GM12878 (cell line): ENCODE measurements around the gene TP63. TPM values are rescaled to one million over a fixed set of nuclear protein-coding genes. Genes with fewer than 3 reads are reported as not detected.

Source experiments
- CBFB ChIP-seq: IDR thresholded peaks from 2 replicates; pipeline ENCODE4 v1.6.1; 2016; ENCODE audit warnings: antibody characterized with exemption, low read depth
- E4F1 ChIP-seq: fragments of 450-650 bp; IDR thresholded peaks from 2 replicates; pipeline ENCODE4 v1.6.1; 2018; ENCODE audit warnings: borderline replicate concordance, mild to moderate bottlenecking; ENCODE audit not compliant: partially characterized antibody
- EZH2 ChIP-seq: IDR thresholded peaks from 2 replicates; pipeline ENCODE4 v1.6.1; 2012; ENCODE audit warnings: low read depth, mild to moderate bottlenecking, control low read depth, inconsistent platforms, low read length, borderline replicate concordance; ENCODE audit not compliant: control insufficient read depth
- FOXM1 ChIP-seq: IDR thresholded peaks from 2 replicates; pipeline ENCODE4 v1.6.1; 2012; ENCODE audit warnings: low read depth, mild to moderate bottlenecking, inconsistent platforms, low read length, moderate library complexity
- GABPA ChIP-seq: IDR thresholded peaks from 2 replicates; pipeline ENCODE4 v1.6.1; 2014; ENCODE audit warnings: antibody characterized with exemption, low read depth, mild to moderate bottlenecking, inconsistent platforms
- HCFC1 ChIP-seq: fragments of 150-350 bp; IDR thresholded peaks from 2 replicates; pipeline ENCODE4 v1.6.1; 2014; ENCODE audit warnings: low read length
- JUNB ChIP-seq: IDR thresholded peaks from 2 replicates; pipeline ENCODE4 v1.6.1; 2016; ENCODE audit warnings: antibody characterized with exemption, mild to moderate bottlenecking
- MTA3 ChIP-seq: IDR thresholded peaks from 2 replicates; pipeline ENCODE4 v1.6.1; 2012; ENCODE audit warnings: low read length, inconsistent platforms, borderline replicate concordance
- NR2F1 ChIP-seq: fragments of 450-650 bp; conservative IDR thresholded peaks from 2 replicates; pipeline ENCODE4 v1.6.1; 2017; ENCODE audit warnings: mild to moderate bottlenecking
- NRF1 ChIP-seq: conservative IDR thresholded peaks from 2 replicates; pipeline ENCODE4 v1.6.1; 2011; ENCODE audit warnings: mild to moderate bottlenecking, low read depth, low read length, improper control_type of control experiment
- PML ChIP-seq: IDR thresholded peaks from 2 replicates; pipeline ENCODE4 v1.6.1; 2012; ENCODE audit warnings: low read length, inconsistent platforms
- POLR2AphosphoS5 ChIP-seq: IDR thresholded peaks from 2 replicates; pipeline ENCODE4 v1.6.1; 2011; ENCODE audit warnings: mild to moderate bottlenecking, low read length, inconsistent platforms
- RAD51 ChIP-seq: fragments of 450-650 bp; IDR thresholded peaks from 2 replicates; pipeline ENCODE4 v1.6.1; 2016; ENCODE audit warnings: moderate library complexity, mild to moderate bottlenecking, inconsistent platforms
- RFX5 ChIP-seq: IDR thresholded peaks from 2 replicates; pipeline ENCODE4 v1.6.1; 2011; ENCODE audit warnings: low read depth, low read length, improper control_type of control experiment
- SIX5 ChIP-seq: IDR thresholded peaks from 2 replicates; pipeline ENCODE4 v1.6.1; 2011; ENCODE audit warnings: mild to moderate bottlenecking, low read depth, low read length, moderate library complexity; ENCODE audit not compliant: severe bottlenecking
- ZBTB40 ChIP-seq: fragments of 450-650 bp; IDR thresholded peaks from 2 replicates; pipeline ENCODE4 v1.6.1; 2016; ENCODE audit warnings: mild to moderate bottlenecking, moderate library complexity, borderline replicate concordance
- ZNF24 ChIP-seq: fragments of 450-650 bp; IDR thresholded peaks from 2 replicates; pipeline ENCODE4 v1.6.1; 2017; ENCODE audit warnings: antibody characterized with exemption, mild to moderate bottlenecking
- polyA plus RNA-seq, 11 experiments: library from polyadenylated mRNA; depleted of rRNA in 4 of 11; unstranded in 6 of 11; stranded (reverse) in 5 of 11; fragments of >200 nt; fragmentation: Nextera tagmentation in 4 of 11; fragmentation: Illumina TruSeq in 1 of 11; extraction: Ambion mirVana in 4 of 11; extraction: Trizol in 1 of 11; gene quantifications; 1 replicate in 1 of 11; 2 replicates in 10 of 11; pipeline versions ENCODE4 v1.2.1 to v1.2.3, GENCODE V29; 2011 to 2016; ENCODE audit warnings: inconsistent platforms in 2 of 11, missing spikeins in 2 of 11, low read depth in 1 of 11
- total RNA-seq, 4 experiments: library from RNA; depleted of rRNA in 3 of 4; stranded (reverse); fragments of >200 nt in 3 of 4; fragmentation: Illumina TruSeq in 1 of 4; extraction: Trizol in 1 of 4; gene quantifications; 2 replicates each; pipeline versions ENCODE4 v1.2.1 to v1.2.3, GENCODE V29; 2013 to 2021

The TP63 gene
- total and polyA plus RNA-seq, 10 of the 15 experiments (the other 5 are each of a cell fraction or from before 2014, with no cell fraction given) = 1.4 to 10.8 (median 6.2) TPM

GRCh38 chr3:189632242-189632641, 1.1 kb downstream of the TP63 start (continued):
- TF ChIP-seq E4F1 (no peak), GABPA (no peak), FOXM1 (0 out of 2 replicates have a peak, but pooled peaks have one; percentile 19), POLR2AphosphoS5 (peak; percentile 57; the same call in 1 of the 2 replicates), PML (0 out of 2 replicates have a peak, but pooled peaks have one; percentile 38), EZH2 (no peak), NRF1 (no peak), SIX5 (no peak), ZNF24 (no peak), RAD51 (no peak), RFX5 (no peak), CBFB (no peak), MTA3 (no peak), NR2F1 (no peak), HCFC1 (no peak), JUNB (no peak), ZBTB40 (no peak)
